ENCODE measurements around the gene CBX5. TPM values are rescaled to one million over a fixed set of nuclear protein-coding genes. Genes with fewer than 3 reads are reported as not detected.

The CBX5 gene
- polyA plus RNA-seq, 3 donors from 2014 or later: 5.9 to 23.6 (median 11.5) TPM

- peaks cover 0 to 6% (median 0%) of the 10 kb centered on the region in 3 donors for H3K36me3 Mint-ChIP-seq
- DNase-seq: no peak
- no peaks in the 10 kb centered on the region for H3K9me3 Mint-ChIP-seq
- no peak overlapping the region for H3K27ac Mint-ChIP-seq
- peaks cover 0 to 1% (median 0%) of the 10 kb centered on the region in 3 donors for H3K27me3 Mint-ChIP-seq (ENCODE audit: low read depth in 3 of 3)
- peaks cover 3 to 9% of the 10 kb centered on the region in 2 donors for H3K4me1 Mint-ChIP-seq
- no peak overlapping the region for H3K4me3 Mint-ChIP-seq
Observed at GRCh38 chr12:54272214-54272613, 7.7 kb downstream of the CBX5 start.

GRCh38 chr12:54270345-54270744 lies 9.6 kb downstream of the CBX5 start:
- Mint-ChIP-seq H3K36me3 (peaks cover 0 to 6% (median 0%) of the 10 kb centered on the region in 3 donors), H3K9me3 (no peaks in the 10 kb centered on the region), H3K4me3 (no peak overlapping the region), H3K27ac (peak overlapping the region in 1 of 6 donors; percentile 37), H3K27me3 (ENCODE audit: low read depth in 3 of 3) (no peaks in the 10 kb centered on the region), H3K4me1 (no peaks in the 10 kb centered on the region)
- no peak for DNase-seq

- H3K4me1 Mint-ChIP-seq: no peaks in the 10 kb centered on the region
- H3K4me3 Mint-ChIP-seq: no peak overlapping the region
- no peaks in the 10 kb centered on the region for H3K27me3 Mint-ChIP-seq (ENCODE audit: low read depth in 3 of 3)
- no peaks in the 10 kb centered on the region for H3K9me3 Mint-ChIP-seq
- no peak overlapping the region for H3K27ac Mint-ChIP-seq
- no peak for DNase-seq
- no peaks in the 10 kb centered on the region for H3K36me3 Mint-ChIP-seq
Observed at GRCh38 chr12:54266852-54267251, 13.1 kb downstream of the CBX5 start.

GRCh38 chr12:54265364-54265812 lies 14.5 kb downstream of the CBX5 start:
- H3K4me3 Mint-ChIP-seq: no peak overlapping the region
- no peaks in the 10 kb centered on the region for H3K4me1 Mint-ChIP-seq
- no peak for DNase-seq
- no peaks in the 10 kb centered on the region for H3K9me3 Mint-ChIP-seq
- H3K36me3 Mint-ChIP-seq: no peaks in the 10 kb centered on the region
- H3K27me3 Mint-ChIP-seq (ENCODE audit: low read depth in 3 of 3): no peaks in the 10 kb centered on the region
- peak overlapping the region in 3 of 6 donors; percentile 7 to 51 (median 27) for H3K27ac Mint-ChIP-seq

- no peak for DNase-seq
- no peak overlapping the region for H3K4me3 Mint-ChIP-seq
- peaks cover 0 to 2% (median 0%) of the 10 kb centered on the region in 3 donors for H3K36me3 Mint-ChIP-seq
- no peaks in the 10 kb centered on the region for H3K9me3 Mint-ChIP-seq
- H3K4me1 Mint-ChIP-seq: peaks cover 15 to 24% of the 10 kb centered on the region in 2 donors
- H3K27me3 Mint-ChIP-seq (ENCODE audit: low read depth in 3 of 3): no peaks in the 10 kb centered on the region
- H3K27ac Mint-ChIP-seq: no peak overlapping the region
Observed at GRCh38 chr12:54262403-54262925, 17.5 kb downstream of the CBX5 start.

GRCh38 chr12:54261815-54262402 lies 18.0 kb downstream of the CBX5 start:
- Mint-ChIP-seq H3K27ac (no peak overlapping the region), H3K4me3 (no peak overlapping the region), H3K9me3 (no peaks in the 10 kb centered on the region), H3K4me1 (peaks cover 15 to 24% of the 10 kb centered on the region in 2 donors), H3K27me3 (ENCODE audit: low read depth in 3 of 3) (no peaks in the 10 kb centered on the region), H3K36me3 (peaks cover 0 to 3% (median 0%) of the 10 kb centered on the region in 3 donors)
- DNase-seq: no peak

- Mint-ChIP-seq H3K9me3 (no peaks in the 10 kb centered on the region), H3K36me3 (peaks cover 4 to 10% (median 7%) of the 10 kb centered on the region in 3 donors), H3K27ac (peak overlapping the region in 3 of 6 donors; percentile 58 to 77 (median 73)), H3K27me3 (ENCODE audit: low read depth in 3 of 3) (no peaks in the 10 kb centered on the region), H3K4me3 (peak overlapping the region in 3 of 5 donors; percentile 30 to 43 (median 36)), H3K4me1 (peaks cover 15 to 24% of the 10 kb centered on the region in 2 donors)
- DNase-seq: peak; percentile 28 to 41 (median 38)
Observed at GRCh38 chr12:54259194-54260011, 20.5 kb downstream of the CBX5 start.

- Mint-ChIP-seq H3K27ac (peak overlapping the region in 2 of 6 donors; percentile 17 to 73), H3K27me3 (ENCODE audit: low read depth in 3 of 3) (no peaks in the 10 kb centered on the region), H3K4me1 (peaks cover 15 to 24% of the 10 kb centered on the region in 2 donors), H3K4me3 (no peak overlapping the region), H3K9me3 (no peaks in the 10 kb centered on the region), H3K36me3 (peaks cover 4 to 10% (median 7%) of the 10 kb centered on the region in 3 donors)
- no peak for DNase-seq
Observed at GRCh38 chr12:54258201-54258681, 21.7 kb downstream of the CBX5 start.

GRCh38 chr12:54257332-54257731 lies 22.6 kb downstream of the CBX5 start:
- no peak overlapping the region for H3K4me3 Mint-ChIP-seq
- no peaks in the 10 kb centered on the region for H3K9me3 Mint-ChIP-seq
- H3K36me3 Mint-ChIP-seq: peaks cover 4 to 10% (median 7%) of the 10 kb centered on the region in 3 donors
- no peak for DNase-seq
- H3K4me1 Mint-ChIP-seq: peaks cover 15 to 24% of the 10 kb centered on the region in 2 donors
- H3K27ac Mint-ChIP-seq: peak overlapping the region in 2 of 6 donors; percentile 32 to 73
- H3K27me3 Mint-ChIP-seq (ENCODE audit: low read depth in 3 of 3): no peaks in the 10 kb centered on the region

GRCh38 chr12:54253240-54253639 lies 26.7 kb downstream of the CBX5 start:
- H3K27ac Mint-ChIP-seq: no peak overlapping the region
- no peak overlapping the region for H3K4me3 Mint-ChIP-seq
- no peaks in the 10 kb centered on the region for H3K9me3 Mint-ChIP-seq
- DNase-seq: no peak
- peaks cover 3 to 6% of the 10 kb centered on the region in 2 donors for H3K4me1 Mint-ChIP-seq
- peaks cover 12 to 25% (median 14%) of the 10 kb centered on the region in 3 donors for H3K36me3 Mint-ChIP-seq
- no peaks in the 10 kb centered on the region for H3K27me3 Mint-ChIP-seq (ENCODE audit: low read depth in 3 of 3)

GRCh38 chr12:54251667-54252284 lies 28.1 kb downstream of the CBX5 start:
- Mint-ChIP-seq H3K4me3 (no peak overlapping the region), H3K27ac (peak overlapping the region in 1 of 6 donors; percentile 46), H3K27me3 (ENCODE audit: low read depth in 3 of 3) (no peaks in the 10 kb centered on the region), H3K4me1 (peaks cover 0 to 1% of the 10 kb centered on the region in 2 donors), H3K9me3 (no peaks in the 10 kb centered on the region), H3K36me3 (peaks cover 14 to 27% (median 15%) of the 10 kb centered on the region in 3 donors)
- peak; percentile 34 to 47 (median 45) for DNase-seq

GRCh38 chr12:54249489-54249888 lies 30.4 kb downstream of the CBX5 start:
- Mint-ChIP-seq H3K27me3 (ENCODE audit: low read depth in 3 of 3) (no peaks in the 10 kb centered on the region), H3K9me3 (no peaks in the 10 kb centered on the region), H3K4me3 (no peak overlapping the region), H3K27ac (no peak overlapping the region), H3K36me3 (peaks cover 11 to 29% (median 15%) of the 10 kb centered on the region in 3 donors), H3K4me1 (peaks cover 0 to 1% of the 10 kb centered on the region in 2 donors)
- DNase-seq: no peak

GRCh38 chr12:54246011-54246641 lies 33.8 kb downstream of the CBX5 start:
- Mint-ChIP-seq H3K27ac (no peak overlapping the region), H3K27me3 (ENCODE audit: low read depth in 3 of 3) (no peaks in the 10 kb centered on the region), H3K9me3 (no peaks in the 10 kb centered on the region), H3K4me1 (no peaks in the 10 kb centered on the region), H3K36me3 (peaks cover 7 to 34% (median 20%) of the 10 kb centered on the region in 3 donors), H3K4me3 (no peak overlapping the region)
- no peak for DNase-seq
